ENCODE results near the gene ARHGAP31.
"Not testable (repeated sequence)": the region's sequence is repeated elsewhere in the genome, so short reads cannot be mapped to it uniquely, and the experiment has no call there.

Gene ARHGAP31

GRCh38 chr3:119294696-119295671 lies 801 bp downstream of the ARHGAP31 start:
- DNase-seq = peak in 4 of 5 experiments; percentile 19 to 77 (median 50)

- DNase-seq = peak in 1 of 5 experiments; percentile 22
Observed at GRCh38 chr3:119295816-119296726, 1.9 kb downstream of the ARHGAP31 start.

- no peak for DNase-seq
Observed at GRCh38 chr3:119296727-119297122, 2.5 kb downstream of the ARHGAP31 start.

GRCh38 chr3:119297169-119297568 lies 3.0 kb downstream of the ARHGAP31 start:
- no peak for DNase-seq

GRCh38 chr3:119298565-119298941 lies 4.4 kb downstream of the ARHGAP31 start:
- DNase-seq = no peak

GRCh38 chr3:119300991-119301391 lies 6.8 kb downstream of the ARHGAP31 start:
- DNase-seq = no peak

GRCh38 chr3:119301662-119302061 lies 7.5 kb downstream of the ARHGAP31 start:
- no peak for DNase-seq

- no peak for DNase-seq
Observed at GRCh38 chr3:119302697-119303551, 8.7 kb downstream of the ARHGAP31 start.

GRCh38 chr3:119304201-119304713 lies 10.1 kb downstream of the ARHGAP31 start:
- DNase-seq = no peak

- DNase-seq = no peak
Observed at GRCh38 chr3:119305286-119305685, 11.1 kb downstream of the ARHGAP31 start.

GRCh38 chr3:119306378-119306777 lies 12.2 kb downstream of the ARHGAP31 start:
- DNase-seq = not testable (repeated sequence)

- DNase-seq = no peak
Observed at GRCh38 chr3:119308355-119308754, 14.2 kb downstream of the ARHGAP31 start.

- DNase-seq = no peak
Observed at GRCh38 chr3:119309591-119309990, 15.4 kb downstream of the ARHGAP31 start.

GRCh38 chr3:119310071-119310470 lies 15.9 kb downstream of the ARHGAP31 start:
- DNase-seq = no peak

- no peak for DNase-seq
Observed at GRCh38 chr3:119311081-119311925, 17.1 kb downstream of the ARHGAP31 start.

- no peak for DNase-seq
Observed at GRCh38 chr3:119313461-119313860, 19.3 kb downstream of the ARHGAP31 start.

- no peak for DNase-seq
Observed at GRCh38 chr3:119314821-119315220, 20.6 kb downstream of the ARHGAP31 start.

GRCh38 chr3:119315600-119316312 lies 21.6 kb downstream of the ARHGAP31 start:
- DNase-seq = no peak

- DNase-seq = no peak
Observed at GRCh38 chr3:119316313-119316670, 22.1 kb downstream of the ARHGAP31 start.

- no peak for DNase-seq
Observed at GRCh38 chr3:119318876-119319275, 24.7 kb downstream of the ARHGAP31 start.

GRCh38 chr3:119319311-119319710 lies 25.1 kb downstream of the ARHGAP31 start:
- DNase-seq = no peak
